HCT116 (cell line): Measurements from ENCODE around the gene GEN1. TPM values are rescaled to one million over a fixed set of nuclear protein-coding genes. Genes with fewer than 3 reads are reported as not detected.

Experiments used
- ATAC-seq: fragments of 200-7000 bp; cut with Tn5 transposase; 2 replicates; pipeline ENCODE4 v1.9.1; 2020; ENCODE audit warnings: mild to moderate bottlenecking, moderate library complexity
- BruUV-seq: library from RNA; stranded (reverse); fragments of 400-500 nt; replicated peaks from 2 replicates; lab custom pipeline; 2021; lab: Mats Ljungman, UMichigan
- CTCF ChIA-PET: fragments of 300-600 bp; sonication (Branson Sonifier 250); formaldehyde crosslinking; loops from one replicate; lab custom pipeline; 2021; ENCODE audit warnings: antibody characterized with exemption; lab: Charles Lee
- POLR2A ChIA-PET: fragments of 300-600, 350-600 bp; sonication (Branson Sonifier 250); formaldehyde crosslinking; loops from one replicate; lab custom pipeline; 2021; ENCODE audit warnings: antibody characterized with exemption; lab: Charles Lee
- RAD21 ChIA-PET, 2 experiments: fragments of 300-600 bp; sonication (Branson Sonifier 250); formaldehyde crosslinking; loops; one replicate each; lab custom pipeline; 2023; ENCODE audit warnings: low total read pairs in 2 of 2; ENCODE audit not compliant: uncharacterized antibody in 2 of 2, unreplicated experiment in 2 of 2, low non-redundant PET in 1 of 2; lab: Charles Lee
- DNase-seq: peaks from one replicate; pipeline ENCODE4 v3.0.0-alpha.2; 2010; ENCODE audit warnings: low read depth, low spot score
- H2AFZ ChIP-seq: fragments of 200-600 bp; shearing (Covaris generic), sonication (generic); 2 replicates; pipeline ENCODE4 v1.6.1; 2017; ENCODE audit warnings: low read depth, mixed run types, mixed read lengths, antibody characterized with exemption, low read length; ENCODE audit not compliant: poor library complexity, severe bottlenecking
- H3K27ac ChIP-seq: 2 replicates; pipeline ENCODE4 v1.5.1; 2012; ENCODE audit warnings: low read depth, low read length
- H3K27me3 ChIP-seq: fragments of 200-600 bp; sonication (generic); 2 replicates; pipeline ENCODE4 v1.6.1; 2016; ENCODE audit warnings: mixed run types, low read length, mixed read lengths; ENCODE audit not compliant: insufficient read depth
- H3K36me3 ChIP-seq, 2 experiments: fragments of 200-500 bp in 1 of 2; fragments of 200-600 bp in 1 of 2; sonication (Bioruptor generic) in 1 of 2; sonication (generic) in 1 of 2; 2 replicates each; pipeline versions ENCODE4 v1.5.1 to v1.6.1; 2014 to 2016; ENCODE audit warnings: low read length in 2 of 2, inconsistent platforms in 1 of 2, mixed read lengths in 1 of 2, mixed run types in 1 of 2; ENCODE audit not compliant: insufficient read depth in 2 of 2, control insufficient read depth in 1 of 2
- H3K4me1 ChIP-seq, 2 experiments: fragments of 200-600 bp in 1 of 2; sonication (generic) in 1 of 2; 2 replicates each; pipeline versions ENCODE4 v1.5.1 to v1.6.1; 2012 to 2017; ENCODE audit warnings: low read length in 2 of 2, inconsistent platforms in 1 of 2, mild to moderate bottlenecking in 1 of 2, mixed read lengths in 1 of 2, mixed run types in 1 of 2, moderate library complexity in 1 of 2; ENCODE audit not compliant: insufficient read depth in 2 of 2, control insufficient read depth in 1 of 2
- H3K4me2 ChIP-seq: fragments of 200-600 bp; sonication (generic); 2 replicates; pipeline ENCODE4 v1.6.1; 2017; ENCODE audit warnings: mixed run types, low read length, mixed read lengths
- H3K4me3 ChIP-seq, 2 experiments: fragments of 200-600 bp in 1 of 2; sonication (generic) in 1 of 2; replicated peaks in 1 of 2; 2 replicates each; pipeline ENCODE4 v1.5.1; 2011 to 2016; ENCODE audit warnings: low read length in 2 of 2, control low read depth in 1 of 2, low read depth in 1 of 2, mild to moderate bottlenecking in 1 of 2, mixed read lengths in 1 of 2, mixed run types in 1 of 2
- H3K79me2 ChIP-seq: fragments of 200-600 bp; sonication (generic); 2 replicates; pipeline ENCODE4 v1.6.1; 2017; ENCODE audit warnings: mild to moderate bottlenecking, mixed run types, low read length, moderate library complexity, mixed read lengths; ENCODE audit not compliant: insufficient read depth
- H3K9ac ChIP-seq: fragments of 200-600 bp; sonication (generic); 2 replicates; pipeline ENCODE4 v1.6.1; 2016; ENCODE audit warnings: low read length, mixed read lengths
- H3K9me2 ChIP-seq: fragments of 200-600 bp; sonication (generic), shearing (Covaris generic); 2 replicates; pipeline ENCODE4 v1.6.1; 2017; ENCODE audit warnings: mixed run types, mild to moderate bottlenecking, moderate library complexity; ENCODE audit not compliant: insufficient read depth
- H3K9me3 ChIP-seq, 2 experiments: fragments of 200-500 bp in 1 of 2; fragments of 200-600 bp in 1 of 2; sonication (Bioruptor generic) in 1 of 2; sonication (generic) in 1 of 2; 2 replicates each; pipeline ENCODE4 v1.6.1; 2014 to 2017; ENCODE audit warnings: low read length in 2 of 2, mixed read lengths in 2 of 2, inconsistent platforms in 1 of 2, low read depth in 1 of 2, mild to moderate bottlenecking in 1 of 2, mixed run types in 1 of 2, moderate library complexity in 1 of 2; ENCODE audit not compliant: control insufficient read depth in 1 of 2, insufficient read depth in 1 of 2
- H4K20me1 ChIP-seq: fragments of 200-600 bp; sonication (generic), shearing (Covaris generic); 2 replicates; pipeline ENCODE4 v1.6.1; 2017; ENCODE audit warnings: mixed run types, mild to moderate bottlenecking, moderate library complexity; ENCODE audit not compliant: insufficient read depth
- CBX3 ChIP-seq: IDR thresholded peaks from 2 replicates; pipeline ENCODE4 v1.6.1; 2012; ENCODE audit warnings: low read depth
- ELF1 ChIP-seq: IDR thresholded peaks from 2 replicates; pipeline ENCODE4 v1.6.1; 2012; ENCODE audit warnings: low read depth, borderline replicate concordance
- EZH2 ChIP-seq: fragments of 200-600 bp; sonication (generic); IDR thresholded peaks from 2 replicates; pipeline ENCODE4 v1.6.1; 2017; ENCODE audit warnings: antibody characterized with exemption, mixed run types
- EZH2phosphoT487 ChIP-seq: fragments of 200-600 bp; IDR thresholded peaks from 2 replicates; pipeline ENCODE4 v1.6.1; 2018; ENCODE audit warnings: antibody characterized with exemption, borderline replicate concordance
- POLR2A ChIP-seq: IDR thresholded peaks from 2 replicates; pipeline ENCODE4 v1.7.0; 2011; ENCODE audit warnings: borderline replicate concordance; ENCODE audit not compliant: insufficient read depth, insufficient read length; ENCODE audit errors: extremely low read depth
- RAD21 ChIP-seq: IDR thresholded peaks from 2 replicates; pipeline ENCODE4 v1.6.1; 2012; ENCODE audit warnings: low read depth, mild to moderate bottlenecking
- TCF7L2 ChIP-seq: IDR thresholded peaks from 2 replicates; pipeline ENCODE4 v1.7.0; 2011; ENCODE audit warnings: borderline replicate concordance, inconsistent platforms; ENCODE audit not compliant: insufficient read depth, insufficient read length; ENCODE audit errors: extremely low read depth
- YY1 ChIP-seq: IDR thresholded peaks from 2 replicates; pipeline ENCODE4 v1.6.1; 2011; ENCODE audit warnings: low read length, low read depth, moderate library complexity, mild to moderate bottlenecking; ENCODE audit not compliant: insufficient replicate concordance; ENCODE audit errors: extremely low read depth
- intact Hi-C: fragments of 100-400 bp; cut with micrococcal nuclease; formaldehyde crosslinking; loops from 2 replicates; pipeline ENCODE4 v1.10.0; 2022
- total RNA-seq: library from RNA; stranded (reverse); gene quantifications from one replicate; pipeline ENCODE4 v1.2.1, GENCODE V29; 2021; ENCODE audit not compliant: unreplicated experiment
- TF ChIP-seq, protein P1 (sequence below): IDR thresholded peaks from 2 replicates; pipeline ENCODE4 v1.6.1; 2012; ENCODE audit warnings: low read depth

Gene GEN1
- total RNA-seq, 1 experiment from 2014 or later = 19.7 TPM

DNA sequence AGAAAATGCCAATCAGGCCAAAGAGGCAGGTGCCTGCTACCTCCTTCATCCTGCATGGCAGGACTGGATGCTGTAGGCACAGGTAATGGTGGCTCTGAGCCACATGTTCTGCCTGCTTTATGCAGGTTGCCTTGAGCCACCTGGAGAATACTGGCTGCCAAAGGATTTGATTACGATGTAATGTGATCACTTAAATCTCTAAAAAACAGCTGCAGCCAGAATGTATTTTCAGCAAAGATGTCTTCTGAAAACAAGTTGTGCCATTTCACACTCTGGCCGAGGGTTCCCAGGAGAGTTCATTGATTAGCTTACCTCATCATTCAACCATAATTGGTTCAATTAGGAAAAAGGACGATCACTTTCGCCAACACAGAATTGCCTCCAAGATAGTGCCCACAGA, 44.4 kb downstream of the GEN1 start:
- Histone ChIP-seq H3K36me3 (no peaks in the 10 kb centered on the region), H3K4me2 (no peak overlapping the region), H3K4me1 (no peaks in the 10 kb centered on the region), H3K27me3 (peaks cover 17% of the 10 kb centered on the region), H3K79me2 (no peaks in the 10 kb centered on the region), H3K4me3 (no peak overlapping the region), H4K20me1 (no peaks in the 10 kb centered on the region), H3K9me3 (no peaks in the 10 kb centered on the region), H3K27ac (no peak overlapping the region), H3K9ac (no peak overlapping the region), H3K9me2 (no peaks in the 10 kb centered on the region), H2AFZ (no peak overlapping the region)
- ChIA-PET POLR2A (interaction anchor here (0.6 kb wide), 1 partner anchor 44 kb away, joined by 3 read pairs; the partner anchor contains the start of genes GEN1 and SMC6), CTCF (no interaction called here), RAD21 (no interaction called here)
- DNase-seq (no peak), ATAC-seq (no peak)
- intact Hi-C loops = no loop called here
- no TSS peak for BruUV-seq
- no peak for TF ChIP-seq ELF1
- TF ChIP-seq POLR2A = no peak
- no peak for TF ChIP-seq EZH2
- TF ChIP-seq RAD21 = no peak
- TF ChIP-seq YY1 = no peak
- no peak for TF ChIP-seq CBX3
- TF ChIP-seq, protein P1, sequence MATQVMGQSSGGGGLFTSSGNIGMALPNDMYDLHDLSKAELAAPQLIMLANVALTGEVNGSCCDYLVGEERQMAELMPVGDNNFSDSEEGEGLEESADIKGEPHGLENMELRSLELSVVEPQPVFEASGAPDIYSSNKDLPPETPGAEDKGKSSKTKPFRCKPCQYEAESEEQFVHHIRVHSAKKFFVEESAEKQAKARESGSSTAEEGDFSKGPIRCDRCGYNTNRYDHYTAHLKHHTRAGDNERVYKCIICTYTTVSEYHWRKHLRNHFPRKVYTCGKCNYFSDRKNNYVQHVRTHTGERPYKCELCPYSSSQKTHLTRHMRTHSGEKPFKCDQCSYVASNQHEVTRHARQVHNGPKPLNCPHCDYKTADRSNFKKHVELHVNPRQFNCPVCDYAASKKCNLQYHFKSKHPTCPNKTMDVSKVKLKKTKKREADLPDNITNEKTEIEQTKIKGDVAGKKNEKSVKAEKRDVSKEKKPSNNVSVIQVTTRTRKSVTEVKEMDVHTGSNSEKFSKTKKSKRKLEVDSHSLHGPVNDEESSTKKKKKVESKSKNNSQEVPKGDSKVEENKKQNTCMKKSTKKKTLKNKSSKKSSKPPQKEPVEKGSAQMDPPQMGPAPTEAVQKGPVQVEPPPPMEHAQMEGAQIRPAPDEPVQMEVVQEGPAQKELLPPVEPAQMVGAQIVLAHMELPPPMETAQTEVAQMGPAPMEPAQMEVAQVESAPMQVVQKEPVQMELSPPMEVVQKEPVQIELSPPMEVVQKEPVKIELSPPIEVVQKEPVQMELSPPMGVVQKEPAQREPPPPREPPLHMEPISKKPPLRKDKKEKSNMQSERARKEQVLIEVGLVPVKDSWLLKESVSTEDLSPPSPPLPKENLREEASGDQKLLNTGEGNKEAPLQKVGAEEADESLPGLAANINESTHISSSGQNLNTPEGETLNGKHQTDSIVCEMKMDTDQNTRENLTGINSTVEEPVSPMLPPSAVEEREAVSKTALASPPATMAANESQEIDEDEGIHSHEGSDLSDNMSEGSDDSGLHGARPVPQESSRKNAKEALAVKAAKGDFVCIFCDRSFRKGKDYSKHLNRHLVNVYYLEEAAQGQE = no peak
- no peak for TF ChIP-seq EZH2phosphoT487
- no peak for TF ChIP-seq TCF7L2
